Effector memory CD4-positive, alpha-beta T cell (primary cell): ENCODE data around the gene KIRREL3.

Experiments
- DNase-seq, 3 donors: peaks; one replicate each; pipeline ENCODE4 v3.0.0-alpha.2; 2020
- H3K27ac ChIP-seq: 2 replicates; pipeline ENCODE4 v1.7.0; 2013; ENCODE audit warnings: mild to moderate bottlenecking, low read length, moderate library complexity; ENCODE audit not compliant: insufficient read depth, poor library complexity, severe bottlenecking
- H3K27me3 ChIP-seq: replicated peaks from 2 replicates; pipeline ENCODE4 v1.7.0; 2013; ENCODE audit warnings: mild to moderate bottlenecking, low read length; ENCODE audit not compliant: insufficient read depth, control insufficient read depth, poor library complexity, severe bottlenecking
- H3K36me3 ChIP-seq: 2 replicates; pipeline ENCODE4 v1.7.0; 2013; ENCODE audit warnings: mild to moderate bottlenecking, low read length, moderate library complexity; ENCODE audit not compliant: control insufficient read depth, insufficient read depth
- H3K4me1 ChIP-seq: 2 replicates; pipeline ENCODE4 v1.7.0; 2013; ENCODE audit warnings: low read length, mild to moderate bottlenecking; ENCODE audit not compliant: control insufficient read depth, insufficient read depth, poor library complexity, severe bottlenecking
- H3K4me3 ChIP-seq: 2 replicates; pipeline ENCODE4 v1.7.0; 2013; ENCODE audit warnings: low read length, low read depth, mild to moderate bottlenecking; ENCODE audit not compliant: insufficient read depth, poor library complexity, severe bottlenecking
- H3K9me3 ChIP-seq: 2 replicates; pipeline ENCODE4 v1.7.0; 2013; ENCODE audit warnings: mild to moderate bottlenecking, low read length, moderate library complexity; ENCODE audit not compliant: control insufficient read depth

Gene KIRREL3

DNA sequence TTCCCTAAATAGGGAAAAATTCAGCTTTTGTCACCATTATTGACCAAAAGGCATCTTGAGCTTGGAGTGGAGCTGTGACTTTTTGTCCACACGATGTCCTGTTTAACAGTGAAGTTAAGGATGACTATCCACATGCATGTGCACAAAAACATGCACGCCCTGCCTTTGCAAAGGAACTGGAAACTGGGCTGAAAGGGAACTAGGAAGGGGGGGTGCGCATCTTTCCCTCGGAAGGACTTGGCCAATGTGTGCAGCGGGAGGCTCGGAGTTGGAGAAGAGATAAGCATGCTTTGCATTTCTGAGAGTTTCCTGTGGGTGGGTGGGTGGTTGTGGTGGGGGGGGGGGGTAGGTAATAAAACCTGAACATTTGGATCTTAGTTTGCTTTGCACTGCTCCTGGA is 411 bp upstream of the KIRREL3 start:
- Histone ChIP-seq H3K27me3 (peaks cover 9% of the 10 kb centered on the region), H3K4me1 (no peaks in the 10 kb centered on the region)
- DNase-seq: no peak

GRCh38 chr11:126999366-126999765 is 1.2 kb downstream of the KIRREL3 start:
- Histone ChIP-seq H3K27ac (no peak overlapping the region), H3K4me1 (no peaks in the 10 kb centered on the region), H3K27me3 (peaks cover 9% of the 10 kb centered on the region), H3K9me3 (no peaks in the 10 kb centered on the region), H3K4me3 (no peak overlapping the region), H3K36me3 (no peaks in the 10 kb centered on the region)
- no peak for DNase-seq

More for the DNA sequence above, 411 bp upstream of the KIRREL3 start:
- Histone ChIP-seq H3K4me3 (no peak overlapping the region), H3K27ac (no peak overlapping the region), H3K36me3 (no peaks in the 10 kb centered on the region), H3K9me3 (no peaks in the 10 kb centered on the region)

DNA sequence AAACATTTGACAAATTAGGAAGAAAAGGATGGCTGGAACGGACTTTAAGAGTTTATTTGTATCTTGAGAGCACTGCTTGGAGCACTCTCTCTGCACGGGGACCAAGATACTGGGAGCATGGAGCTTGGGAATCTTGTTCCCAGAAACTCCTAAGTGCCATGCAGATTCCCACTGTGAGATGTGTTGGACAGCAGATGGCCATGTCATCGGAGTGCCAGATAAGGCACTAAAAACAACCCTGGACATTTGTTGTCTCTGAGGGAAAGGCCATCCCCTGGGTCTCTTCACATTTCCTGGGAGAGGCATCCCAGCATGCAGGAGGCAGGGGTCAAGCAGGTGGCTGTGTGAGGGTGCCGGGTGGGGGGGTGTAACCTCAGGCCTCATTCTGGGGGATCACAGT is 2.9 kb downstream of the KIRREL3 start:
- Histone ChIP-seq H3K27me3 (peaks cover 9% of the 10 kb centered on the region), H3K36me3 (no peaks in the 10 kb centered on the region), H3K4me1 (no peaks in the 10 kb centered on the region), H3K9me3 (no peaks in the 10 kb centered on the region), H3K4me3 (no peak overlapping the region), H3K27ac (no peak overlapping the region)
- no peak for DNase-seq

DNA sequence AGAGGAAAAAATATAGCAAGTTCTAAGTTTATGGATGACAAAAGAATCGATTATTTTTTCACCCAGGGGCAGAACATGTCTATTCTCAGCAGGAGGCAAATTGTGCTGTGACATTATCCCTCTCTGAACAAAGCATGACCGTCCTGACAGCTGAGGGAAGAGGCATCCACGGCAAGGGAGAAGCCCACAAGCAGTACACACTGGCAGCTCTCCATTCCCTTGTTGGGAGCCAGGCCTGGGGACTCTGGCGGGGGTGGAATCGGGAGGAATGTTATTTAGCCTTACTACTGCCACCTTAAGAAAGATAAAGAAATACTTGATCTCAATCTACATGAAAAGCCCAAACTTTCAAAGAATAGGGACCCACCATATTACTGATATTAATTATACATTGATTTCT is 3.4 kb downstream of the KIRREL3 start:
- no peaks in the 10 kb centered on the region for H3K36me3 ChIP-seq
- H3K4me3 ChIP-seq: no peak overlapping the region
- H3K27ac ChIP-seq: no peak overlapping the region
- H3K27me3 ChIP-seq: peaks cover 9% of the 10 kb centered on the region
- H3K4me1 ChIP-seq: no peaks in the 10 kb centered on the region
- H3K9me3 ChIP-seq: no peaks in the 10 kb centered on the region
- no peak for DNase-seq

DNA sequence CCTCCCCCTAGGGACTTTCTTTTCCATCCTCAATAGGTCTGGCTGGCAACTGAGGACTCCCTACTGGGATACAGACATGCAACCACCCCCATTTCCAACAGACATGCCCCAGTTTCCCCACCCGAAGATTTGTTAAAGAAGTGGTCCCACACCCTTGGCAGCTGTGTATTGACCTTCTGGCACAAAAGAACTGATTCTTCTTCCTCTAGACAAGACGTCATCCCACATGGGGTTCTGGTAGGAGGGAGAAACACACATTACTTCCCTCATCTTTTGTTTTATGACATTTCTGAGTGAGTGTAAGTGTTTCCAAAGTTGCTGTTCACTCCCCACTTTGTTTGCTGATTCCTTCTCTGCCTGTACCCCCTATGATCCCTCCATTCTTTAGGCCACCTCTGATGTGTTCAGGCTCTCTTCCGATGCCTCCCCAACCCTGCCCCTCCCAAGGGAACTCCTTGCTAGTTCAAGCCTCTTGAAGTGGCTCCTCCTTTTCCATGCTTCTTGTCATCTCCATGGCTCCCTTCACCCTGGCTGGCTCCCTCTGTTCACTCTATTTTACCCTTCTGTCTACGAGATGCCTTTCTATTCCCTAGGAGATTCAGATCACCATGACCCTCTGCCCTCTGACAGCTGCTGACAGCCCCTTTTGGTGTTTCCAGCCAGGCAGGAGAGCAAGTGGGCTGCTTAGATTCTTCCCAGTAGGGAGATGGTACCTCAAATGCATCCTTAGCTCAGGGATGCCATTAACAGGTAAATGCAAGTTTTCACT is 4.3 kb downstream of the KIRREL3 start:
- no peaks in the 10 kb centered on the region for H3K36me3 ChIP-seq
- peaks cover 4% of the 10 kb centered on the region for H3K27me3 ChIP-seq
- no peak overlapping the region for H3K4me3 ChIP-seq
- H3K4me1 ChIP-seq: no peaks in the 10 kb centered on the region
- H3K9me3 ChIP-seq: no peaks in the 10 kb centered on the region
- DNase-seq: no peak
- no peak overlapping the region for H3K27ac ChIP-seq

DNA sequence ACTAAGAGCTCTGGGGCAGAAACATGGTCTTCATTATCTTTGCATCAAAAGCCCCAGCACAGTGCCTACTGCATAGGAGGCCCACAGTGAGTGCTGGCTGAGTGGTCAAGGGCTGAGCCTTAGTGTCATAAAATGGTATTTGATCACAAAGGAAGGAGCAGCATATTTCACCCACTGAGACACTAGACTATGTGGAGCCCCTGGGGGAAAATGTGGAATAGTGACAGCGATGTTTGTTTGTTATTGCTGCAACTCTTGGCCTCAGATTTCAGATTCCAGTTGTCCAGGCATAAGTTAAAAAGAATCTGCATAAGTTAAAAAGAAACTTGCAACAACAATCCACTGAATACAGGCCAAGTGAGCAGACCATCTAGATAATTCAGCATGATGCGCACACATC is 7.0 kb downstream of the KIRREL3 start:
- Histone ChIP-seq H3K4me3 (no peak overlapping the region), H3K9me3 (no peaks in the 10 kb centered on the region), H3K4me1 (no peaks in the 10 kb centered on the region), H3K27ac (no peak overlapping the region), H3K36me3 (no peaks in the 10 kb centered on the region), H3K27me3 (peaks cover 4% of the 10 kb centered on the region)
- no peak for DNase-seq

GRCh38 chr11:126992804-126993111 is 7.8 kb downstream of the KIRREL3 start:
- no peaks in the 10 kb centered on the region for H3K4me1 ChIP-seq
- peaks cover 2% of the 10 kb centered on the region for H3K27me3 ChIP-seq
- H3K36me3 ChIP-seq: no peaks in the 10 kb centered on the region
- no peak overlapping the region for H3K4me3 ChIP-seq
- no peak overlapping the region for H3K27ac ChIP-seq
- H3K9me3 ChIP-seq: no peaks in the 10 kb centered on the region
- no peak for DNase-seq

DNA sequence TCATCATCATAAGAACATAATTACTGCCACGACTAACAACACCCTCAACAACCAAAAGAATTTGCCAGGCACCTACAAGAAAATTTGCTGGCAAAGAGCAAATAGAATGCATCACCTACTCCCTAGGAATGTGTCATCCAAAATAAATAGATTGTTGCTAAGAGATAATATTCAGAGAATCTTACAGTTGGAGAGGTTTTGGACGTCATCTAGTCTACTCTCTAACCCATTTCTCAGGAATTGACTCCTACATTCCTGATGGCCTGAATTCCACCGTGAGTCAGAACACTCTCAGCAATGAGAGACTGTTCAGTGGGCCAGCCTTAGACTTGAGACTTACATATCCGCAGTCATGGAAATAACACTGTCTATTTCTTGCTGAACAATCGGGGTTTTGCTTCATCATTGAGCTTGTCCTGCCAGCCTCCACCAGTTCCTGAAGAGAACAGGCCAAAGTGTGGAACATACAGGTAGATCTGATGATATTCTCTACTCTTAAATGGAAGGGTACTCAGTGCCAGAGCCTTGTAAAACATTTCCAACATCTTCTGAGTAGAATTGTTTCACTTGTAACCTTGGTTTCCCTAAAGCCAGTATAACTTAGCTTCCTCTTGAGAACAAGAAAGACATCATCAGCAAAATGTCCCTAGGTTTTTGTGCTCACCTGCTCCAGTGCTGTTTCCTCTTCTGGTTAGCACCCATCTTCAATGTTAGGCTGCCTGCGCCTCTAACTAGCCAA is 8.3 kb downstream of the KIRREL3 start:
- Histone ChIP-seq H3K27ac (no peak overlapping the region), H3K27me3 (no peaks in the 10 kb centered on the region), H3K4me3 (no peak overlapping the region), H3K4me1 (no peaks in the 10 kb centered on the region), H3K9me3 (no peaks in the 10 kb centered on the region), H3K36me3 (no peaks in the 10 kb centered on the region)
- DNase-seq: no peak

DNA sequence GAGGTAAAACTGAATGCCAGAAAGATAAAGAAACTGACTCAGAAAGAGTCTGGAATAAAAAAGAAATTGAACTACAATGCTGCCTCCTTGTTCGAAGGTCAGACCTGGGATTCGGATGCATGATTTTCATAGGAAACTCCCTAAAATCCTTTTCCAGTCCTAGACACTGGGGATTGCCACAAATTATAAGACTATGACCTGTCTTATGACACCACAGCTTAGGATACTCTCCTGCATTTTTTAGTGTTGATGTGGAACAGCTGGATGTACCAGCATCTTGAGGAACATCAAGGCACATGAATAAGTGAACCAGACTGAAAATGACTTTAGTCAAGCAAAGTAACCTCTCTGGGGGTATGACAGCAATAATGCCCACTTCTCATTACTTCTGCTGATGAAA is 9.0 kb downstream of the KIRREL3 start:
- no peaks in the 10 kb centered on the region for H3K36me3 ChIP-seq
- DNase-seq: no peak
- H3K4me1 ChIP-seq: no peaks in the 10 kb centered on the region
- H3K9me3 ChIP-seq: no peaks in the 10 kb centered on the region
- H3K4me3 ChIP-seq: no peak overlapping the region
- no peak overlapping the region for H3K27ac ChIP-seq
- H3K27me3 ChIP-seq: no peaks in the 10 kb centered on the region

DNA sequence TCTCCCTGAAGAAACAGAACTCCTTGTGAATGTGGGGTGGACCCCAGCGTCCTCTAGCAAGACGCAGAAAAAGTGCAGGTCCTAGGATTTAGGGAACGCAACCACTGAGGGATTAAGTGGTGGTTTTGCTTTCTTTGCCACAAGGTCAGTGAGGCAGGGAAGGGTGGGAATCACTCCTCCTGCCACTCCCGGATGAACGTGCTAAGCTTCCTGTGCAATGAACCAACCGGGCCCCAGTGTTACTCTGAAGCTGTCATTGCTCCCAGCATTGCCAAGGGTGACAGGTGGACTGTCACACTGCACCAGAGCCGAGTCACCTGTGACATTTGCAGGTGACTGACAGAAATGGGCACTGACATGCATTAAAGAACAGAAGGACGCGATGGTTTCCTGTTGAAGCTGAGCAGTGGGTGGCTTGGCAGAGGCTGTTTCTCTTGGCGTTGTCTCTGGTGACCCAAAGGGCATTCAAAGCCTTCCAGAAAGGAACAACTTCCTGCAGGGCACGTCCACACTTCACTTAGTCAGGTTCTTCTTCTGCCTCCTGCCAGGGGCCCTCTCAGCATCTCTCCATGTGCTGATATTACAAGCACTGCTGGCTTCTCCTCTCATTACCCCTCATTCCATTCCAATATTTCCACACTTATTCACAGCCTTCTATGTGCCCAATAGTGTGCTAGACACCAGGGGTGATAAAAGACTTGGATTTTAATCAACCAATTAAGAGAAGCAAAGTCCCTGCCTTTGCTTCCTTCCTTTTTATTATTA is 9.7 kb downstream of the KIRREL3 start:
- Histone ChIP-seq H3K36me3 (no peaks in the 10 kb centered on the region), H3K4me3 (no peak overlapping the region)

More for the DNA sequence above, 9.7 kb downstream of the KIRREL3 start:
- DNase-seq: no peak
- Histone ChIP-seq H3K9me3 (no peaks in the 10 kb centered on the region), H3K4me1 (no peaks in the 10 kb centered on the region), H3K27ac (no peak overlapping the region), H3K27me3 (no peaks in the 10 kb centered on the region)
